GM19455 (cell line): Measurements from ENCODE around the gene B3GALT6.

ENCODE experiments used
- ATAC-seq: cut with Tn5 transposase; IDR thresholded peaks from one replicate; pipeline ENCODE4 v1.9.1; 2021; ENCODE audit not compliant: unreplicated experiment

Gene B3GALT6

GRCh38 chr1:1281533-1282321 lies 49.7 kb downstream of the B3GALT6 start:
- ATAC-seq, result no peak

- ATAC-seq, result no peak
Measured at GRCh38 chr1:1282998-1283397, 51.0 kb downstream of the B3GALT6 start.

- ATAC-seq, result no peak
Measured at GRCh38 chr1:1283821-1284220, 51.8 kb downstream of the B3GALT6 start.
